HG03460 (cell line): ENCODE data around the gene RGL1.

Experiments
- ATAC-seq: cut with Tn5 transposase; IDR thresholded peaks from one replicate; pipeline ENCODE4 v1.9.1; 2021; ENCODE audit not compliant: unreplicated experiment

The RGL1 gene

DNA sequence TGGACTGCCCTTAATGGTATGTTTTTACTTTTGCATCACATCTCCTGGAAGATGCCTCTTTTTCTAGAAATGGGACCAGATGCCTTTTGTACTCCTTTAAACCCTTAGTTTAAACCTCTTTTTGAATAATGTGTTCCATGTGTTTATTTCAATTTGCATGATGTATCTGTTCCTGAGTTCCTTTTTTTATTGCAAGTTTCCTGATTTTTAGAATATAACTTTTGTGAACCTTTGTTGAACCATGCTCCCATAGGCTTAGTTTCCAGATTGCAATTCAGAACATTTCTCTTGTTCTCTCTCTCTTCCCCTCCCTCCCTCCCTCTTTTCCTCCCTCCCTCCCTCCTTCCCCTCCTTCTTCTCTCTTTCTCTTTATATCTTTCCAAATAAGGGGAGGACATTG lies 81.9 kb downstream of the RGL1 start:
- no peak for ATAC-seq

DNA sequence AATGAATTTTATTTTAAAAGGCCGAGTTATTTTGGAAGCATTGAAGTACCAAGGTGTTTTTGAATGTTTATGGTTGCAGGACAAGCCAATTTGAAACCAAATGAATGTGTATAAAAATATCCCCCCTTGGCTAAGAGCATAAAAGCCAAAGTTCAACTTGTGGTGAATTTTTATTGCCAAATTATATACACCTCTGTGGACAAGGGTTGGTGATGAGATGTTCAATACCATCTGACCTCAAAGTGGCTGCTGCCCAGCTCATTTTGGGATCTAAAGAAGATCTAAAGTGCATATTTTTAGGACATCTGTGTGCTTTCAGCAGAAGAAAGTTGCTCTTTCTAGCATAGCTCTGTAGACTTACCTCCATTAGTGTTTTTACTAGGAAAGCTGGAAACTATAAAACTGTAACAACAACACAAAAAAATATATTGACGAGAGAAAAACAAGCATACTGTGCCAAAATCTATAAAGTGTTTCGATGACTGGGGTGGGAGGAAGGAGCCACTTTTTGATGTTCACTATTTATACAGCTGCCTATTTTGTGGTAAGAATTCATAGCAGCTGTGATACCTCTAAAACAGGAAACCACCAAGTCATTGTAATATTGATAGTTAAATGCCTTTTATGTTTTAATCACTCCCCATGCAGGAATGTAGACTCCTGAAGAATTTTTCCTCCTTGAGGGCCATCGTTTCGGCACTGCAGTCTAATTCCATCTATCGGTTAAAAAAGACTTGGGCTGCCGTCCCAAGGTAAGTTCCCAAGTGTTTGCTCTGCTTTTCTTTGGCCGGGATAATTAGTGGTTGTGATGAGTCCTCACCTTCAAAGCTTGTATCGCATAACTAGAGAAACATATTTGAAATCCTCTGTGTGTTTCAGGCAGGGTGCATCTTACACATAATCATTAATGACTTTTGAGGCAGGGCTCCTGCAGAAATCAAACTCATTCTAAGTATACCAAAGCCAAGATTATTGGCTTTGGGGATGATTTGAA lies 83.2 kb downstream of the RGL1 start:
- no peak for ATAC-seq

DNA sequence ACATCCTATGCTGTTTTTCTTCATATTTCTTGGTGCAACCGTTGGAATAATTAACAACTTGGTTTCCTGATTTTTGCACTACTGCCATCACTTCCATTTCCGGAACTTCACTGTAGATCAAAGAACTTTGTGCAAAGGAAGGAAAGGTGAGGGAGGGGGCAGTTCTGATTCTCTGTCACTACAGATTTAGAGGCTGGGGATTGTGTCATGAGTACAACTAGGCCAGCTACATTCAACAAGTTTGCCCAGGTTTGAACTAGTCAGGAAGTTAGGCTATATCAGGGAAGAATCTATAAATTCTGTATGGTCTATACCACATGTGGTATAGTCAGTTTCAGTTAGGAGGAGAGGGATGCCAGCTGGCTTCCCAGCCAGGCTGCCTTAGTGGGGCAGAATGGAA lies 84.2 kb downstream of the RGL1 start:
- no peak for ATAC-seq

DNA sequence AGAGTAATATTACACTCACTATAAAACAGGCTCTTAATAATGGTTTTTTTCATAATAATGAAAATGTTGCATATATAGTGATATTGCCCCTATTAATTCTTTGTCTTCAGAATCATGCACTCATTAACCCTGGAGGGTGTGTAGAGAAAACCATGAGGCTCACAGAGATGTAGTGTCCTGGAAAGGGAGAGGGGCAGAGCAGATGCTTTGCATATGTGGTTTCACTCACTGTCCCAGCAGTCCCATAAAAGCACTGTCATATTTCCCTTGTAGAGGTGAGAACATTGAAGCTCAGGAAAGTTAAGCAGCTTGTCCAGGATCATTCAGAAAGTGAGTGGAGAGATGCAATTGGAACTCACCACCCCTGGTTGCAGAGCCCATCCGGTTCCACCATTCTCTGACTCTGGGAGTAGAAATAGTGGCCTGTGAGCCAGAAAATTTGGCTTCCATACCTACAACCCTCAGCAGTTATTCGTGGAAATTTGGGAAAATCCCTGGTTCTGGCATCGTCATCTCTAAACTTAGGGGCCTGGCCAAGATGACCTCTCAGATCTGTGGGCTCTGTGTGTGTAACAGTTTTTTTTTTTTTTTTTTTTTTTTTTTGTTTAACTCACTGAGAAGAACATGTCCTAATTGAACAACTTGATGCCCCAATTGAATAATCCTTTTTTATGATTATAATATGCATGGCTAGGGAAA lies 86.4 kb downstream of the RGL1 start:
- peak; percentile 86 for ATAC-seq

DNA sequence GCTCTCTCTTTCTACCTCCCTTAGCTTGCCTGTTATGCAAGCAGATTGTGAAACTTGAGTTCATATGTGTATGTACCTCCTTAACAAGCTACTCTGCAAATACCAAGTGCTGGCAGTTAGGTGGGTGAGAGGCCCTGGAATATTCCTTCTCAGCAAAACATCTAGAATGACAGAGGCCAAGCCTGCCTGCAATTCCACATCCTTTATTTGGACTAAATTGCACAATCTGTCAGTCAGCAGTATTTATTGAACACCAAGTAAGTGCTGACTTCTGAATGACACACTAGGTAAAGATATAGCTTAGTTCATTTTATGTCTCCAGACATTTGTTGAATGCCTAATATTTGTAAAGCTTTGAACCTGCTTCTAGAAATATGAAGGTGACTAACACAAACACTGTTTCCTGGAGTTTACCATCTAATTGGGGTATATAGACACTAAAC lies 87.5 kb downstream of the RGL1 start:
- ATAC-seq: no peak

DNA sequence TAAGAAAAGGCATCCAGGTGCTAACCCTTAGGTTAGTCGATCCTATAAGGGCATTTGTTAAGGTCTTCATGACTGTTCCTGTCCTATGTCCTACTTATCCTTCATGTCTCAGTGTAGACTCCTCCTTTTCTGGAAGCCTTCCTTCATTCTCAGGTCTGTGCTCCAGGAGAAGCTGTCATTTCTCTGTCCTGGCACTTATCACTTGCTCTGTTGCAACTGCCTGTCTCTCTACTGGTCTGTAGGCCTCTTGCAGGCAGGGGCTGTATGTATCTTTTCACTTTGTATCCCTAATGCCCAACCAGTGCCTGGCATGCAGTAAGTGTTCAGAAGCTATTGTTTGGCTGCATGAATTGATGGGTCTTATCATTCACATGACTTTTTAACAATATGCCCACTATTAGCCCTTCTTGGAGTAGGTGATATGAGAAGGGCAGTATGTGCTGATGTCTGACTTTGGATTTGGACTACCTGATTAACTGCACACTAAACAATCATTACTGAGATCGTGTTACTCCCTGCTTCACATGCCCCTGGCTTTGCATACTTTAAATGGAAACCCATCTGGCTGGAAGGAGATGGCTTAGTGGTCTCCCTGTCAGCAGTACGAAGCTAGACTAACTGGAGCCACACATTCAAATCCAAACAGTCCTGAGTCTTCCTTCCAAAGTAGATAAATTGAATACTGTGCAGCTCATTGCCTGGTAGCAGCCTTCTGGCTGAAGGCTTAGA lies 88.8 kb downstream of the RGL1 start:
- no peak for ATAC-seq

DNA sequence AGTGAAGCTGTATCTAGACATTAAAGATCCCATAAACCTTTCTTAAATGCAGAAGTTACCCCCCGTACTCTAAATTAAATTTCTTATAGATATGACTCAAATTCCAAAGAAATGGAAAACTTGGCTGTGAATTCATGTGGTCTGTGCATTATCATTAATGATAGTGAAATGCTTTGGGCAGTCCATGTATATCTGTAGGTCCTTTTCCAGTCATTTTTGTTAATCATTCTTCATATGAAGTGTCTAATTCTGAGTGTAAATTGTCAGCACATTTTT lies 89.3 kb downstream of the RGL1 start:
- ATAC-seq: no peak

DNA sequence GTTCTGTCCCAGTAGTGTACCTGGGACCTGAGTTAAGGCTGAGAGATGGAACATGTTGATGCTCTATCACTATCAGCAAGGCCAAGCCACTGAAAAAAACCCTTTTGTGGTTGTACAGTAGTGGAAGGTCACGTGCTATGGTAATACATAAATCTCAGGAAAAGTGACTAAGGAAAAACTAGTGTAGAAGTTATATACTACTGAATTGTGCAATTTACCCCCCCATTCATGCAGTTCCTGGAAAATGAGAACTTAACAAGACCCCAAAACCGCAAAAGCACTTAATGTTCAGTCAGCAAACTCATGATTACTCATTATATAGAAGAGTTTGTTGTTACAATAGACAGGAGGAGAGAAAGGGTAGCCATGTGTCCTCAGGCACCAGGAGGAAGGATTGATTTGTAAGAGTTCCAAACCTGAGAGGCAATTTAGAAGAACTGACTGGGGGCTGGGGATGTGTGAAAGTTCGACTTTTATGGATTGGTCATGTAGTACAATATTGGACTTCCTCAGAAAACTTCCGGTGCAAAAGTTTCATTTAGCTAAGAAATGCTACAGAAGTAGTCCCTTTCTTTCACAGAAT lies 91.6 kb downstream of the RGL1 start:
- ATAC-seq: no peak

DNA sequence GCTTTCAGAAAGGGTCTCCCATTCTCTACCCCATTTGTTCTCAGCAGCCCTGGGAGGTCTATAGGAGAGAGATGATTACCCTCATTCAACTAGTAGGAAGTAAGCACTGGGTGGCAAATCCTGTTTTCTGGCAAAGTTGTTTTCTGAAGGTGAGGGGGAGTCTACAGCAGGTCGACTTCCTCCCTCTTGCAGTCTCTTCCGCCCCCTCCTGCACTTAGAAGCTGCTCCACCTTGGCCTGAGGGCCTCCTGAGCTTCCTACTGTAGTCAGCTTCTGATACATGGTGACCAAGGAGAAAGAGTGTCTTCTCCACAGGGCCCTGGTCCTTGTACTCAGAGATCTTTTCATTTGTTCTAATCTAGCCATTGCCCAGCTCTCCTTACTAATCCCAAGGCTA lies 93.1 kb downstream of the RGL1 start:
- peak; percentile 18 for ATAC-seq

DNA sequence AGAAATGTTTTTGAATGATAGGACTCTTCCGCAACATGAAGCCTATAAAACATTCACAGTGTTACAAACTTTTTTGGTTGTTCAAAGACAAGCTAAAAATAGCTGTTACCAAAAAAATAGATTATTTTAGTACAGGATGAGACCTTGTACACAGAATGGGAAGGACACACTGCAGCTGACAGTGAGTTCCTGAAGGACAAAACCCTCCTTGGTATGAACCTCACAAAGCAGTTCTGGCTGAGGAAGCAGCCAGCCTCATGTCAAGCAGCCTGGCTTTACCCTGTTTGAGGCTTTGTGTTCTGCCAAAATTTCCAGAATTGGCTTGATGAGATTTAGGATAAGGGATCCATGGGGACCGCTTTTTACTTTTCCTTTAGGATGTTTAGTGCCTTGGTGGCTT lies 93.7 kb downstream of the RGL1 start:
- ATAC-seq: no peak

DNA sequence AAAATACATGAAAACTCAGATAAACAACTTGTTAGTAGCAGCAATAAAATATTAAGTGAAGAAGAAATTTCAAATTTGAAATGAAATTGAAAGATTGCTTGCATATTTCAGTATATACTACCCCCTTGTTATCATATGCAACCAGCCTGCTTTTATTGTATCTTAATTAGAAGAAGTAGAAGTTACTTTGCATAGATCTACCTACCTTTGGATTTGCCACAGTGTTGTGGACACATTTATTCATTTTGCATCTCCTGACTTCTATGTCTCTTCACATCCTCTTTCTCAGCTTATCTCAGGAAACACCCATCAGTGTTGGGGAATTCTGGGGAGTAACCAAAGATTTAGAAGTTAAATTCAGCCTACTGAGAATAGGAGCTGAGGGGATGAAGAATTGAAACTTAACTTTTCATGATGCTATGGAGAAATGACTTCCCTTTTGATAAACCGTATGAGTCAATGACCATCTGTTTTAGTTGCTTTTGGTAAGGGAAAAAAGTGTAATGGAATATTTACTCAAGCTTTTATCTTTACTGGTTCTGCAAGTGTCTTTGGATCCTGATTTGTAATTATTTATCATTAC lies 96.9 kb downstream of the RGL1 start:
- ATAC-seq: no peak

DNA sequence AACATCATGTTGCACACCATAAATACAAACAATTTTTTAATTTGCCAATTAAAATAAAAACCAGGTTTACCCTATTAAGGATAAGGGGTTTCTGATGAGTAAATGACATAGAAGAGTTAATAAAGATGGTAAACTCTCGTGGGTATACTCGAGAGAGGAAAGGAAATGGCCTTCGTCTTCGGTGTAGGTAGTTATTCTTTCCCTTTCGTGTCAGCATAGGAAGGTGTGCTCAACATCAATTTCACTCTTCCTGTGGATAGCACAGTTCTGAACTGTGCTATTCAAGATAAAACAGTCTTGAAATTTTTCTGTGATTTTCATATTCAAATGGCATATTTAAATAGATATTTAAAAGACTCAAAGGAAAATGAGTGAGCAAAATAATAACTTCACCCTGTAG lies 98.2 kb downstream of the RGL1 start:
- ATAC-seq: no peak

DNA sequence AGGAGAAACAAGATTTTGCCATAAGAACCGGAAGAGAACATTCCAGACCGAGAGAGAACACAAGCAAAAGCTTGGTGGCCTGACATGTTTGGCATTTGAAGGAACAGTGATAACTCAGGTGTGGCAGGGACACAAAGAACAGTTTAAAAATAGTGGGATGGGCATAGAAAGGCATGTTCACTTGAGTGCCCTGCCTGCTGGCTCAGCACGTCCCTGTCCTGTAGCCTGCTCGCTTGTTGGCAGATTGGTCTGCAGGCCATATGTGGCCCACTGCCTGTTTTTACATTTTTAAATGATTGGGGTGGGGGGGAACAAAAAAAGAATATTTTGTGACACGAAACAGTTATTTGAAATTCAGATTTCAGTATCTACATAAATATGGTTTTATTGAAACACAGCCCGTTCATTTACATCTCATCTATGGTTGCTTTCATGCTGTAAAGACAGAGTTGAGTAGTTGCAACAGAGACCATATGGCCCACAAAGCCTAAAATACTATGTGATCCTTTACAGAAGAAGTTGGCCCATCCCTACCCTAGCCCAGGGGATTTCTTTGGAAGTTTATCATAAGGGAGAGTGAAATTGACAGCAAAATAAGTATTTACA lies 100.7 kb downstream of the RGL1 start:
- ATAC-seq: no peak

DNA sequence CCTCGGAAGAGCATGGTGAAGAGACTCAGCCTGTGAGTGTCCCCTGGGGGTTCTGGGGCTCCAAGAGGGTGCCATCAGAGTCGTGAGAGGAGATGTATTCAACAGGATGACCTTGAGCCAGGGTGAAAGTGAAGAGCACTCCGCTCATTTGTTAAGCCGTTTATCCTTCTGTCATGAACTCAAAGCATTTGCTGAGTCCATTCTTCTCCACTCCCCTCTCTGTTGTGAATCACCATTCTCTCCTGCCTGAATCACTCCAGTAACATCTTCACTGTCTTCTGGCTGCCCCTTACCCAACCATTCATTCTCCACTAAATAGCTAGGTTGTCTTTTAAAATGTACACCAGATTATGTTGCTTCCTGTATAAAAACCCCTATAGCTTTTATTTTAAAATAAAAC lies 102.2 kb downstream of the RGL1 start:
- no peak for ATAC-seq

DNA sequence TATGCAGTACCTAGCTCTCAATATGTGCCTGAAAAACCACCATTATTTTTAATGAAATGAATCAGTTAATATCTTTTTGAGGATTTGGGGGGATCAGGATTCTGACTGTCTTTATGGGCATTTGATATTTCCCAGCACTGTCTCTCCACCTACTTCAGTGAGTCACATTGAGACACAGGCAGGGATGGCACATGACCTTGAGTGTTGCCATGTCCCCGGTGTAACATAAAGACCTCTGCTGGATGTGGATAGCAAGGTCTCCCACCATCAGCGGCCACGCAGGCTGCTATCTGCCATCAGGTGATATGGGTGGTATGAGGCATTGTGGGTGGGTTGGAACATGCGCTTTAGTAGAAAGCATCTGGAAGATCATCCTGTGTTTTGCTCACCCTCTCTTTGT lies 103.2 kb downstream of the RGL1 start:
- no peak for ATAC-seq

DNA sequence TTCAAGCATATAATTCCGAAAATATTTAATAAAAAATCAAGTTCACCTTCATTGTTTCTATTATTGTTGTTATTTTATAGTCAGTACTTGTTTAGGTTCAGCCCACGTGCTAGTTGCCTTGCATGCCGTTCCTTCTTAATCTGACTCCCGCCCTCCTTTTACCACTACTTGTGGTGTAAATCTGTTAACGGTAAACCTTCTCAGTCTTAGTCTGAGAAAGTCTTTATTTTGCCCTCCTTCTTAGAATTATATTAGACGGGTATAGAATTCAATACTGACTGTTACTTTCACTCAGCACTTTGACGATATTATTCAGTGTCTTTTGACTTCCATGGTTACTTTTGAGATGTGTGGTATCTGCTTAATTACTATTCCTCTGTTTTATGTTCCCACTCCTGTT lies 104.8 kb downstream of the RGL1 start:
- ATAC-seq: no peak

DNA sequence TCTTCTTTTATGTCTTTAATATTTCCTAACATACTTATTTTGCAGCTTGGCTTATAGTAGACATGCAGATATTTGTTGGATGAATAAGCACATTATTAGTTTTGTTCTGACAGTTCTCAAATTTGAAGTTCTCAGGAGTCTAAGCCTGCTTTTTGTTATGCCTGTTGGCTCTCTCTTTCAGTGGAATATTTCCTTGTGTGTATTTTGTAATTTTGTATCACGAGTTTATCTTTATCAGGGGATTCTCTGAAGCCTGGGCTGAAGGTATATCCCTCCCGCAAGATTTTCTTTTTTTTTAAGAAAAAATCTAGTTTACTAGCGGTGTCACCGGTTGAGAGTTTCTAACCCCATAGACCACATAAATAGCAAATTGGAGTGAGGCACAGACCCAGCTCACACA lies 105.9 kb downstream of the RGL1 start:
- ATAC-seq: peak; percentile 26

DNA sequence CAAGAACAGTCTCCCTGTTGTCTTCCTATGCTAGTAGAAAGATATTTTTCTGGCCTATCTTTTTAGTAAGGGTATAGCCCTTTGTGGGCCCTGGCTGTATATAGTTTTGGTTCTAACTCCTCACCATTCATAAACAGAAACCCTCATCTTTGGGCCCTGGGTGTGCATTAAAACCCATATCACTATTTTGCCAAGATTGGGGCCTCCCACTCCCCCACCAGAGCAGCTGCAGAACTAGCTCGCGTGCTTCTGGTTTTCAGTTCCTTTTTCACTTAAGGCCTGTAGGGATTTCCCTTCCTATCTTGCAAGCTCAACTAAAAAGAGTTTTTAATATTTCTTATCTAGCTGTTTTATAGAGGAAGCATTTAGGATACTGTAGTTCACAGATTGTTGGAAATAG lies 106.4 kb downstream of the RGL1 start:
- peak; percentile 77 for ATAC-seq

DNA sequence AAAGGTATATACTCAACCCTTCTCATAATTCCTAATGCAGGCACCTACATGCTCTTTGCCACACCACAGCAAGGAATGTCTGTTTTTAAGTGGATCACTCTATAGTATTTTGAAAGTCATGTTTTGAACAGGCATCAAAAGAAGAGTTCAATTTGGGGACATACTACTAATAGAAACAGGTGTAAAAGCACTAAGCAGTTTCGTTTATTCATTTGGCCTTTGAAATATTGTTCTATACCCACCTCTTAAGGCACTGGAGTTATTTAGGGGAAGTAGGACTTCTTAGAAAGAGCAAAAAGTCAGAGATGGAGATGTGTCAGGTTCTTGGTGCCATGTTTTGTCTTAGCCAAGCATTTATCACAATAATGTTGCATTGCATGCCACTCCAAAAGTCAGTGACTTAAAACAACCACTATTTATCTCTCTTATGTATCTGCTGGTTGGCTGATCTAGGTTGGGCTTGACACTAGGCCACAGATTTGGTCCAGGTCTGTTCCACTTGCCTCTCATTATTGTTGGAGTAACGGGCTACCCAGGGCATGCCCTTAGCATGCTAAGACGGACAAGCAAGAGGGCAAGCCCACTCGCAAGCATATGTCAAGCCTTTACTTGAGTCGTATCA lies 107.5 kb downstream of the RGL1 start:
- ATAC-seq: peak; percentile 53

DNA sequence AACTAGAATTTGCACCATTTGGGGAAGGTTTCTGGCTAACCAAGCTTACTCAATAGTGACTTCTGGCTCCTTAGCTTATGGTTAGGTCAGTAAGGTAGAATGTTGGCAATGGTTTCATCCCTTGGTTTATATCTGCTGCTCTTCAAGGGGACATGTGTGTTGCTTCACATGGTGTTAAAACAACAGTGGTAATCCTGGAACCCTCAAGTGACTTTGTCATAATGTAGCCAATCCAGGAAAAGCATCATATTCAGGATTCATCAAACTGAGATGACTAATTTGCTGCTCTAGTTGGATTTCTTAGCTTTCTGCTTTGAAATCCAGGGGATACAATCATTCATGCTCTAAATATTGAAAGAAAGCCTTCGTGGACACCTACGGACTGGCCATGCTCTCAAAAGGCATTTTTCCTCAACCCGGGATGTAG lies 108.7 kb downstream of the RGL1 start:
- no peak for ATAC-seq
